ENCODE data around the gene TK2.

TK2 gene

GRCh38 chr16:66543541-66543940 is 6.4 kb downstream of the TK2 start:
- DNase-seq, result no peak

- no peak for DNase-seq
These were observed 7.5 kb downstream of the TK2 start for GRCh38 chr16:66542396-66542795.

GRCh38 chr16:66541388-66542355 is 8.2 kb downstream of the TK2 start:
- DNase-seq, result no peak

- no peak for DNase-seq
These were observed 10.1 kb downstream of the TK2 start for GRCh38 chr16:66539623-66540469.

- no peak for DNase-seq
These were observed 11.0 kb downstream of the TK2 start for GRCh38 chr16:66538910-66539309.

GRCh38 chr16:66537236-66537635 is 12.7 kb downstream of the TK2 start:
- no peak for DNase-seq

- no peak for DNase-seq
These were observed 13.4 kb downstream of the TK2 start for GRCh38 chr16:66536525-66536924.

GRCh38 chr16:66534376-66534799 is 15.5 kb downstream of the TK2 start:
- no peak for DNase-seq

GRCh38 chr16:66529475-66529874 is 20.4 kb downstream of the TK2 start:
- no peak for DNase-seq

- DNase-seq, result no peak
These were observed 21.6 kb downstream of the TK2 start for GRCh38 chr16:66528294-66528693.

GRCh38 chr16:66525396-66526180 is 24.3 kb downstream of the TK2 start:
- DNase-seq, result peak; percentile 93

GRCh38 chr16:66524601-66525164 is 25.2 kb downstream of the TK2 start:
- no peak for DNase-seq

GRCh38 chr16:66523861-66524354 is 26.0 kb downstream of the TK2 start:
- no peak for DNase-seq

- DNase-seq, result no peak
These were observed 26.9 kb downstream of the TK2 start for GRCh38 chr16:66522816-66523590.

- DNase-seq, result peak; percentile 70
These were observed 27.8 kb downstream of the TK2 start for GRCh38 chr16:66521951-66522771.

- DNase-seq, result no peak
These were observed 28.6 kb downstream of the TK2 start for GRCh38 chr16:66521252-66521713.

GRCh38 chr16:66520406-66521170 is 29.3 kb downstream of the TK2 start:
- DNase-seq, result no peak

GRCh38 chr16:66519482-66520373 is 30.2 kb downstream of the TK2 start:
- DNase-seq, result no peak
